Measurements from ENCODE around the gene COX7B2.

COX7B2 gene

DNA sequence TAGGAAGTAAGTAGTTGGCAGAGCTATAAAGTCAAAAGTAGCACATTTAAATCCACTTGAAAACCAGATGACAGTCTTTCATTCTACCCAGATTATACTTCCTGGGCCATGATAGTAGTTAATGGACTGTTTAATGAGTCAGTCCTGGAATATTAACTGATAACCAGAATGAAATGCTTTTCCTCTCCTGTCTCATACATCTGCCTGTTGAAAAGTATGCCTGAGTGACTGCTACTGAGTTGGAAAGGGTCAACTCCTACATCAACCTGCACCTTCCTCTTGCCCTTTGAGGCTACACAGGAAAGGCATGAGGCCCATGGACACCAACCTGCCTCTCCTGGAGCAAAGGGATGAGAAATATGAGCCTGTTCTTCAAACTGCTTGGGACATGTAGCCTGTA is 36.0 kb upstream of the COX7B2 start:
- Histone ChIP-seq H3K27me3 (ENCODE audit: control insufficient read depth, insufficient read depth, low read length, poor library complexity, severe bottlenecking) (no peaks in the 10 kb centered on the region), H3K9me3 (ENCODE audit: control insufficient read depth, low read length) (no peaks in the 10 kb centered on the region), H3K4me3 (ENCODE audit: insufficient read depth, low read depth, low read length) (no peak overlapping the region), H3K4me1 (ENCODE audit: control insufficient read depth, insufficient read depth, low read length) (no peaks in the 10 kb centered on the region), H3K27ac (ENCODE audit: insufficient read depth, low read depth, low read length, poor library complexity, severe bottlenecking) (no peak overlapping the region), H3K36me3 (ENCODE audit: control insufficient read depth, insufficient read depth, low read length) (no peaks in the 10 kb centered on the region)

DNA sequence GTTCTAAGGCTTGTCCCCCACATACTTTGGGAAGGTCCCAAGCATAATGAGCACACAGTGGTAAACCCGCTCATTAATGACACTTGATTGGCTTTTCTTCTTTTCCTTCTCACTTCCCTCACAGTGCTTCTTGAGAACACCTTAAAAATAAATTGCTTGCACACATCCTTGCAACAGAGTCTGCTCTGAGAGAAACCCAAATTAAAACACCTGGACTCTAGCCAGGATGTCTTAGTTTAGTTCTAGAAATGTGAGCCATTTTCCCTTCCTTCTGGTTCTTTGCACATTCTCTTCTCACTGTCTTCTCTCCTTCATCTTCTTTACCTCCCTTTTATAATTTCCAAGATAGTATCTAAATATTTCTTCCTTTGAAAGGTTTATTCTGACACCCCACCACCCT is 35.3 kb upstream of the COX7B2 start:
- Histone ChIP-seq H3K4me3 (ENCODE audit: insufficient read depth, low read depth, low read length) (no peak overlapping the region), H3K9me3 (ENCODE audit: control insufficient read depth, low read length) (no peaks in the 10 kb centered on the region)
- WGBS, 2 experiments: 85 to 86% methylated on average over 1 of the region's 1 CpG

DNA sequence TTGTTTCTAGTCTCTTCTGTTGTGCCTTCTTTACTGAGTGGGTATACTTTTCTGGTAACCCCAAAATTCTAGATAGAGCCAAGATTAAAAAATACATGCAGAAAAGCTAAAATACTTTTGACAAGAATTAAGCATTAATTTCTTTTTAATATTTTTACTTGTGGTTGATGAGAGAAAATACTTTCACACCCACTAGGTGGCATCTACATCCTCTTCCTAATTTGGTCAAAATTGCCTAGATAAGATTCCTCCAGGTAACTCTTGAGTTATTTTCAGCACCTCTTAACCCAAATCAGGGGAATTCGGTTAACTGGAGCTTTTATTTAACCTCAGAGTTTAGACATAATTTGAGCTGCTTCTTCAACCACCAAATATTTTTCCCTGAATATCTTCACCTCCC is 28.4 kb upstream of the COX7B2 start:
- Histone ChIP-seq H3K36me3 (ENCODE audit: control insufficient read depth, insufficient read depth, low read length) (no peaks in the 10 kb centered on the region), H3K4me1 (ENCODE audit: control insufficient read depth, insufficient read depth, low read length) (no peaks in the 10 kb centered on the region), H3K27me3 (ENCODE audit: control insufficient read depth, insufficient read depth, low read length, poor library complexity, severe bottlenecking) (no peaks in the 10 kb centered on the region), H3K9me3 (ENCODE audit: control insufficient read depth, low read length) (no peaks in the 10 kb centered on the region), H3K4me3 (ENCODE audit: insufficient read depth, low read depth, low read length) (no peak overlapping the region), H3K27ac (ENCODE audit: insufficient read depth, low read depth, low read length, poor library complexity, severe bottlenecking) (no peak overlapping the region)
- WGBS, 2 experiments: 62 to 83% methylated on average over 1 of the region's 1 CpG

More for the DNA sequence above, 35.3 kb upstream of the COX7B2 start:
- H3K36me3 ChIP-seq (ENCODE audit: control insufficient read depth, insufficient read depth, low read length): no peaks in the 10 kb centered on the region
- H3K4me1 ChIP-seq (ENCODE audit: control insufficient read depth, insufficient read depth, low read length): no peaks in the 10 kb centered on the region
- no peak overlapping the region for H3K27ac ChIP-seq (ENCODE audit: insufficient read depth, low read depth, low read length, poor library complexity, severe bottlenecking)
- H3K27me3 ChIP-seq (ENCODE audit: control insufficient read depth, insufficient read depth, low read length, poor library complexity, severe bottlenecking): no peaks in the 10 kb centered on the region

DNA sequence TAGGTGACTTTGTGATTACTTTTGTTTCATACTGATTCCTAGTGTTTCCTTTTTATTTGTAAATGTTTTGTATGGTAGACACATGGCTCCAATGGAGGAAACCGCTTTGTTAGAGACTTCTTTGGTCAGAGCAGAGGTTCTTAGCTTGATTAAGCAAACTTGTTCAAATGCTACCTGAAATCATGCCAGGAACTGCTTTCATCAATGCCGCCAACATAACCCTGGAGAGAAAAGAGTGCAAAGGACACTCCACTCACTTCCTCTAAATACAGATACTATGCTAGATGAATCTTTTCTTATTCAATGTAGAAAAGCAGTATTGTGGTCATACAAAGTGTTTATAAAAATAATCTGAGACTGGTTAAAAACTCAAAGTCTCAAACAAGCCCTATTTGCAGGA is 25.7 kb upstream of the COX7B2 start:
- WGBS, 2 experiments: 89 to 90% methylated on average over 2 of the region's 2 CpGs
- Histone ChIP-seq H3K4me3 (ENCODE audit: insufficient read depth, low read depth, low read length) (no peak overlapping the region), H3K27ac (ENCODE audit: insufficient read depth, low read depth, low read length, poor library complexity, severe bottlenecking) (no peak overlapping the region), H3K4me1 (ENCODE audit: control insufficient read depth, insufficient read depth, low read length) (no peaks in the 10 kb centered on the region), H3K9me3 (ENCODE audit: control insufficient read depth, low read length) (no peaks in the 10 kb centered on the region), H3K36me3 (ENCODE audit: control insufficient read depth, insufficient read depth, low read length) (no peaks in the 10 kb centered on the region), H3K27me3 (ENCODE audit: control insufficient read depth, insufficient read depth, low read length, poor library complexity, severe bottlenecking) (no peaks in the 10 kb centered on the region)

DNA sequence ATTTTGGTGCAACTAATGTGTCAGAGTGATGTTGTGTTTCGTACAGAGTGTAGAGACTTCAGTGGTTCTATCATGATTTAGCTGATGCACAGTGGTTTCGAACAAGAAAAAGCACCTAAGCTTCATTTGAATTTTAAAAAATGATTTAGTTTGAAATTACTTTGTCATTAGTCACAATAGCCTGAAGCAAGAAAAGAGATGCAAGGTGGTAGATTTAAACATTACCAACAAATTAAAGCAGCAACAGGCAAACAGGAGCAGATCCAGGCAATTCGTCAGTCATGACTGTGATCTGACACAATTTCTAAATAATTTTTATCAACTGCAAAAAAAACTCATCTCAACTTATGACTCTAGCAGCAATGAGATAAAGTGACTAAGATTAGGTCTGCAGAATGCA is 24.6 kb upstream of the COX7B2 start:
- H3K36me3 ChIP-seq (ENCODE audit: control insufficient read depth, insufficient read depth, low read length): no peaks in the 10 kb centered on the region

DNA sequence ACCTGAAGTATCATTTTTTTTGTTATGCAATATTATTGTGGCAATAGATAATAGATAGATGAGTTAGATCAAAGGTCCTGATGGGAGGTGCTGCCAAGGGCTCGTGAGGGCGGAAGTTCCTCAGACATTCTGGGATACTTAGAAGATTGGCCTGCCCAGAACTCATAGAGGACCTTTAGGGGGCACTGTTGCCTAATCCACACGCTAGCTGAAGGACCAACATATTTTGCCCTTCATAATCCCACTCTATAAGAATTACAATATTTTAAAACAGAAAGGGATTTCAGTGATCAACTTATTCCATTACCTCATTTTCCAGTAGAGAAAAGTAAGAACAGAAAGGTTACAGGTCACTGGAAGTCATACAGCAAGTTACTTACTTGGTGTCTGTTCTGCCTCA is 22.9 kb upstream of the COX7B2 start:
- H3K27ac ChIP-seq (ENCODE audit: insufficient read depth, low read depth, low read length, poor library complexity, severe bottlenecking): no peak overlapping the region
- no peaks in the 10 kb centered on the region for H3K4me1 ChIP-seq (ENCODE audit: control insufficient read depth, insufficient read depth, low read length)
- no peak overlapping the region for H3K4me3 ChIP-seq (ENCODE audit: insufficient read depth, low read depth, low read length)
- WGBS, 2 experiments: 34 to 42% methylated on average over 3 of the region's 3 CpGs
- no peaks in the 10 kb centered on the region for H3K9me3 ChIP-seq (ENCODE audit: control insufficient read depth, low read length)
- H3K27me3 ChIP-seq (ENCODE audit: control insufficient read depth, insufficient read depth, low read length, poor library complexity, severe bottlenecking): no peaks in the 10 kb centered on the region
- H3K36me3 ChIP-seq (ENCODE audit: control insufficient read depth, insufficient read depth, low read length): no peaks in the 10 kb centered on the region

More for the DNA sequence above, 24.6 kb upstream of the COX7B2 start:
- Histone ChIP-seq H3K4me1 (ENCODE audit: control insufficient read depth, insufficient read depth, low read length) (no peaks in the 10 kb centered on the region), H3K27ac (ENCODE audit: insufficient read depth, low read depth, low read length, poor library complexity, severe bottlenecking) (no peak overlapping the region), H3K9me3 (ENCODE audit: control insufficient read depth, low read length) (no peaks in the 10 kb centered on the region), H3K27me3 (ENCODE audit: control insufficient read depth, insufficient read depth, low read length, poor library complexity, severe bottlenecking) (no peaks in the 10 kb centered on the region), H3K4me3 (ENCODE audit: insufficient read depth, low read depth, low read length) (no peak overlapping the region)
- WGBS, 2 experiments: 92 to 97% methylated on average over 3 of the region's 3 CpGs

DNA sequence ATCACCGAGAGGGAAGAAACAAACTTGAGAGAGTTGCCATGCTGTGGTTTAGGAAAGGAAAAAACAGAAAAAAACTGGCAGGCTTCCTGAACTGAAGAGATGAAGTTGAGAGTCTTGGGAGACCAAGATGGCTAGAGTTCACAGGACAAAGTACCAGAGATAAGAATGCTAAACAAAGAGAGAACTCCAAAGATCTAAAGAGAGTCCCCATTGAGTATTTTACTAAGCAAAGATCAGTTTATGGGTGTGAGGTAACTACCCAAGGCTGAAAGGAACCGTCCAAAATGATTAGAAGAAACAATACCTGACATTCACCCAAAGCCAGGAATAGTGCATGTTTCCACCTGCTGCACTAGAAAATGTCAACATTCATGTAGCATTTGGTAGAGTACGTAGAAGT is 21.8 kb upstream of the COX7B2 start:
- Histone ChIP-seq H3K9me3 (ENCODE audit: control insufficient read depth, low read length) (no peaks in the 10 kb centered on the region), H3K27ac (ENCODE audit: insufficient read depth, low read depth, low read length, poor library complexity, severe bottlenecking) (no peak overlapping the region), H3K4me3 (ENCODE audit: insufficient read depth, low read depth, low read length) (no peak overlapping the region), H3K4me1 (ENCODE audit: control insufficient read depth, insufficient read depth, low read length) (no peaks in the 10 kb centered on the region), H3K36me3 (ENCODE audit: control insufficient read depth, insufficient read depth, low read length) (no peaks in the 10 kb centered on the region), H3K27me3 (ENCODE audit: control insufficient read depth, insufficient read depth, low read length, poor library complexity, severe bottlenecking) (no peaks in the 10 kb centered on the region)
- WGBS, 2 experiments: 79 to 83% methylated on average over 1 to 3 of the region's 3 CpGs

DNA sequence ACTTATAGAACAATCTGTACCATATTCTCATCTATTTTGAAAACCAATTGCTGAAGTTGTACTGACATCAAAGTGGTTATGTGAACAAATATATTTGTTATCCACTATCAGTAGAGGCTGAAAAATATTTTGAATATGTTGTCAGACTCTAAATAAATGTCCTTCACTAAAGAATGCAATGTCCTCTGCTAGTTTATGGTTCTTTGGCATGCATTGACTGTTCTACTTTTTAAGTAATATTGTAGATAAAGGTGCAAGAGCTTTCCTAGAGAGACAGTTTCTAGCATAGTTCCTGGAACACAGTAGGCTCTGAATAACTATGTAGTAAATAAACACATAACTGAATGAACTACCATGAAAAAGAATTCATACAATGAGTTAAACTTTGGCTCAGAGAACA is 18.2 kb upstream of the COX7B2 start:
- H3K4me3 ChIP-seq (ENCODE audit: insufficient read depth, low read depth, low read length): no peak overlapping the region
- no peaks in the 10 kb centered on the region for H3K9me3 ChIP-seq (ENCODE audit: control insufficient read depth, low read length)
- H3K27me3 ChIP-seq (ENCODE audit: control insufficient read depth, insufficient read depth, low read length, poor library complexity, severe bottlenecking): no peaks in the 10 kb centered on the region
- H3K4me1 ChIP-seq (ENCODE audit: control insufficient read depth, insufficient read depth, low read length): no peaks in the 10 kb centered on the region
- H3K36me3 ChIP-seq (ENCODE audit: control insufficient read depth, insufficient read depth, low read length): no peaks in the 10 kb centered on the region
- H3K27ac ChIP-seq (ENCODE audit: insufficient read depth, low read depth, low read length, poor library complexity, severe bottlenecking): no peak overlapping the region

DNA sequence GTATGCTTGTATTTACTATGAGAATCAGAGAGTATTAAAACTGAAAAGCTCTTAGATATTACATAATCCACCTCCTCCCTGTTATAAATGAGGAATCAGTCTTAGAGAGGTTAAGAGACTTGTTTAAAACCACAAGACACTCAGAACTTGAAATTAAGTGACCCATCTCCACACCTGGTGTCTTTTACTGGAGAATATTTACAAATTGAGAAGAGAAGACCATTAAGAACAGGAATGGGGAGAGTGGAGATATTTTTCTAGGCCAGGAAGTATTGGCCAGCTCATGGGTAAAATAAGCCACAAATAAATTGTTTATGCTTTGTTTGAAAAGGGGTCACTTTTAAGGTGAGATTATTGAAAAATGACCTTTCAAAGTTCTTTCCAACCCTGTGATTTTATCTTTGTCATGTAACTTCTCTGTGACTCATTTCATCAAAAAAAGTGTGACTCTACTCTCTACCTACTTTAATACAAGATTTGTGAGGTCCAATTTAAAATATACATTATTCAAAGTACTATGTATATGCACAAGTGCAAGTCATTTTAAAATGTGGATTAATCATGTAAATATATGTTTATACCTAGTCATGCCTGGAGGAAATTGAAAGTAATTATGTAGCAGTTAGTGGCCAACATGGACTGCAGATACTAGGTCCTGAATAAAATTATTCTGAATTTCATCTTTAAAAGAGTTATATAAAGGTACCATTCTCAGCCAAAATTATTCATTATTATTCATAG is 15.9 kb upstream of the COX7B2 start:
- Histone ChIP-seq H3K36me3 (ENCODE audit: control insufficient read depth, insufficient read depth, low read length) (no peaks in the 10 kb centered on the region), H3K27me3 (ENCODE audit: control insufficient read depth, insufficient read depth, low read length, poor library complexity, severe bottlenecking) (no peaks in the 10 kb centered on the region), H3K9me3 (ENCODE audit: control insufficient read depth, low read length) (no peaks in the 10 kb centered on the region), H3K4me3 (ENCODE audit: insufficient read depth, low read depth, low read length) (no peak overlapping the region), H3K4me1 (ENCODE audit: control insufficient read depth, insufficient read depth, low read length) (no peaks in the 10 kb centered on the region), H3K27ac (ENCODE audit: insufficient read depth, low read depth, low read length, poor library complexity, severe bottlenecking) (no peak overlapping the region)

DNA sequence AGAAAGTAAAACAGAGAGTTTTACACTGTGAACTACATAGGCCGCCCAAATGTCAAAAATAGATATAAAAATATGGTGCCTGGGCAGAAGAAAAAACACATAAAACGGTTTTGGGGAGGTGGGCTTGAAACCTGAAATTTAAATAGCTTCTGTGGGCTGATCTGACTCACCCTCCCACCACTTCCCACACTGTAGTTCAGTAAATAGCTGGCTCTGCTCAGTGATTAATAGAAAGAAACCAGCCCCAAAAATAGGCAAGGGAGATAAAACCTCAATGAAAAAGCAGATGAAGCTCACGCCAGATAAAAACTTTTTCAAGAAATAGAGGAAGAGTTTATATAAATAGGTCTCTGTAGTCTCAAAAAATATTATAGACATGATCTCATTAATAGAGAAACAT is 13.2 kb upstream of the COX7B2 start:
- 90 to 100% methylated on average over 3 of the region's 3 CpGs for WGBS, 2 experiments
- H3K9me3 ChIP-seq (ENCODE audit: control insufficient read depth, low read length): no peaks in the 10 kb centered on the region
- no peaks in the 10 kb centered on the region for H3K36me3 ChIP-seq (ENCODE audit: control insufficient read depth, insufficient read depth, low read length)
- no peaks in the 10 kb centered on the region for H3K27me3 ChIP-seq (ENCODE audit: control insufficient read depth, insufficient read depth, low read length, poor library complexity, severe bottlenecking)
- no peaks in the 10 kb centered on the region for H3K4me1 ChIP-seq (ENCODE audit: control insufficient read depth, insufficient read depth, low read length)
- no peak overlapping the region for H3K27ac ChIP-seq (ENCODE audit: insufficient read depth, low read depth, low read length, poor library complexity, severe bottlenecking)
- no peak overlapping the region for H3K4me3 ChIP-seq (ENCODE audit: insufficient read depth, low read depth, low read length)

DNA sequence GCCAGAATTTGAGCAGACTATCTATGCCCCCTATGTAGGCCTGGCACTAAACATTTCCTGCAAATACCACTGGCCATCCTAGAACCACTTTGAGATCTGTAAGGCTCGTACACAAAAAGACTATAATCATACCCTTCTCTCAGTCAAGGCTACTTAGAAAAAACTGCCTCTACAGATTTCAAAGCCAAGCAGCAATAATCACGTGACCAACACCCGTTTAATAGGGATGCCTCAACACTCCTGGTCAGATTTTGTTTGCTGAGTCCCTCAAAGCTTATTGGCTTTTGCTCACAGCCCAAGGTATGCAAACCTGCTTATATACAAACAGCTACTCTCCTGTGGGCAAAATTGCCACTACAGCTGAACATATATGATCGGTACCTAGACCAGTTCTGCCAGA is 897 bp downstream of the COX7B2 start:
- no peak overlapping the region for H3K27ac ChIP-seq (ENCODE audit: insufficient read depth, low read depth, low read length, poor library complexity, severe bottlenecking)
- H3K36me3 ChIP-seq (ENCODE audit: control insufficient read depth, insufficient read depth, low read length): no peaks in the 10 kb centered on the region
- no peaks in the 10 kb centered on the region for H3K9me3 ChIP-seq (ENCODE audit: control insufficient read depth, low read length)
- 94 to 96% methylated on average over 4 of the region's 4 CpGs for WGBS, 2 experiments
- H3K27me3 ChIP-seq (ENCODE audit: control insufficient read depth, insufficient read depth, low read length, poor library complexity, severe bottlenecking): no peaks in the 10 kb centered on the region
- no peak overlapping the region for H3K4me3 ChIP-seq (ENCODE audit: insufficient read depth, low read depth, low read length)
- no peaks in the 10 kb centered on the region for H3K4me1 ChIP-seq (ENCODE audit: control insufficient read depth, insufficient read depth, low read length)
